AG04449 (cell line): Measurements from ENCODE around the gene DCAF11.

Experiments
- CTCF ChIA-PET: fragments of 350-600 bp; formaldehyde crosslinking; extraction: SDS; loops from one replicate; lab custom pipeline; 2021; ENCODE audit warnings: antibody characterized with exemption; lab: Yijun Ruan, JAX
- POLR2A ChIA-PET: fragments of 400-600, 350-600 bp; formaldehyde crosslinking; extraction: SDS; loops from one replicate; lab custom pipeline; 2020; ENCODE audit warnings: antibody characterized with exemption, inconsistent platforms; lab: Yijun Ruan, JAX
- DNase-seq: peaks from one replicate; pipeline ENCODE4 v3.0.0-alpha.2; 2010; ENCODE audit warnings: low read depth, low spot score
- H3K4me3 ChIP-seq: 2 replicates; pipeline ENCODE4 v1.5.1; 2011; ENCODE audit warnings: low read depth, mild to moderate bottlenecking, control low read depth, low read length
- CTCF ChIP-seq: IDR thresholded peaks from one replicate; pipeline ENCODE4 v1.5.1; 2011; ENCODE audit warnings: mild to moderate bottlenecking, moderate library complexity, low read length, control low read depth, inconsistent platforms; ENCODE audit not compliant: insufficient read depth; ENCODE audit errors: missing control alignments

The DCAF11 gene

GRCh38 chr14:24092505-24093206 is 21.9 kb upstream of the DCAF11 start:
- H3K4me3 ChIP-seq = no peak overlapping the region
- no peak for DNase-seq
- CTCF ChIA-PET = interaction anchor here (0.8 to 12.8 kb wide), 20 partner anchors 7 to 504 kb away, joined by 3 to 536 read pairs (median 6); partner anchors contain the start of genes CARMIL3, DCAF11, IRF9 and NRL
- no peak for TF ChIP-seq CTCF
- POLR2A ChIA-PET = interaction anchor here (1.7 to 3.6 kb wide), 4 partner anchors 11 to 68 kb away, joined by 7 to 44 read pairs (median 14); partner anchors contain the start of genes CARMIL3, DCAF11, IRF9 and NRL

GRCh38 chr14:24093207-24093900 is 21.2 kb upstream of the DCAF11 start:
- H3K4me3 ChIP-seq = peak overlapping the region; percentile 87
- DNase-seq = no peak
- no peak for TF ChIP-seq CTCF
- ChIA-PET CTCF (interaction anchor here (0.8 to 12.8 kb wide), 20 partner anchors 8 to 505 kb away, joined by 3 to 536 read pairs (median 6); partner anchors contain the start of genes CARMIL3, DCAF11, IRF9 and NRL), POLR2A (interaction anchor here (0.6 to 3.6 kb wide), 16 partner anchors 7 to 210 kb away, joined by 3 to 44 read pairs (median 6); partner anchors contain the start of genes CARMIL3, DCAF11, IRF9 and MDP1)

GRCh38 chr14:24093901-24094840 is 20.4 kb upstream of the DCAF11 start, which contains the start of gene PCK2:
TSS of gene PCK2 (plus strand) at chr14:24094311. CDS start at chr14:24094406, 95 bp downstream.
- peak; percentile 9 for TF ChIP-seq CTCF
- peak; percentile 63 for DNase-seq
- ChIA-PET CTCF (interaction anchor here (0.9 to 12.8 kb wide), 13 partner anchors 8 to 214 kb away, joined by 3 to 536 read pairs (median 4); partner anchors contain the start of genes CARMIL3, CIDEB, IRF9 and TINF2), POLR2A (interaction anchor here (0.6 to 3.6 kb wide), 19 partner anchors 8 to 210 kb away, joined by 3 to 44 read pairs (median 5); partner anchors contain the start of genes CARMIL3, DCAF11, EMC9 and IRF9)
- H3K4me3 ChIP-seq = peak within 1 kb of the TSS; percentile 87

- TF ChIP-seq CTCF = no peak
- CTCF ChIA-PET = interaction anchor here (0.9 to 12.8 kb wide), 10 partner anchors 13 to 213 kb away, joined by 3 to 536 read pairs (median 4); partner anchors contain the start of genes CARMIL3, CIDEB, IRF9 and TINF2
- no peak for DNase-seq
- POLR2A ChIA-PET = interaction anchor here (0.9 to 3.6 kb wide), 10 partner anchors 8 to 66 kb away, joined by 3 to 44 read pairs (median 10); partner anchors contain the start of genes DCAF11, EMC9, IRF9 and NRL
- peak overlapping the region; percentile 87 for H3K4me3 ChIP-seq
Observed at GRCh38 chr14:24094841-24095270, 19.7 kb upstream of the DCAF11 start.

GRCh38 chr14:24095271-24096068 is 19.1 kb upstream of the DCAF11 start:
- ChIA-PET CTCF (interaction anchor here (0.8 to 12.8 kb wide), 11 partner anchors 9 to 213 kb away, joined by 3 to 536 read pairs (median 4); partner anchors contain the start of genes CIDEB, IRF9, PSME2 and TINF2), POLR2A (interaction anchor here (0.9 to 3.6 kb wide), 9 partner anchors 8 to 65 kb away, joined by 3 to 44 read pairs (median 13); partner anchors contain the start of genes DCAF11, EMC9, IRF9 and NRL)
- DNase-seq = no peak

More at GRCh38 chr14:24095271-24096068, 19.1 kb upstream of the DCAF11 start:
- H3K4me3 ChIP-seq = peak overlapping the region; percentile 87
- TF ChIP-seq CTCF = no peak
